ENCODE results near the gene CIAO1. TPM values are rescaled to one million over a fixed set of nuclear protein-coding genes. Genes with fewer than 3 reads are reported as not detected.

Gene CIAO1
- total and polyA plus RNA-seq, 2 of the 13 experiments (the other 11 are each of a cell fraction or from before 2014, with no cell fraction given): 99.3 to 120 TPM

DNA sequence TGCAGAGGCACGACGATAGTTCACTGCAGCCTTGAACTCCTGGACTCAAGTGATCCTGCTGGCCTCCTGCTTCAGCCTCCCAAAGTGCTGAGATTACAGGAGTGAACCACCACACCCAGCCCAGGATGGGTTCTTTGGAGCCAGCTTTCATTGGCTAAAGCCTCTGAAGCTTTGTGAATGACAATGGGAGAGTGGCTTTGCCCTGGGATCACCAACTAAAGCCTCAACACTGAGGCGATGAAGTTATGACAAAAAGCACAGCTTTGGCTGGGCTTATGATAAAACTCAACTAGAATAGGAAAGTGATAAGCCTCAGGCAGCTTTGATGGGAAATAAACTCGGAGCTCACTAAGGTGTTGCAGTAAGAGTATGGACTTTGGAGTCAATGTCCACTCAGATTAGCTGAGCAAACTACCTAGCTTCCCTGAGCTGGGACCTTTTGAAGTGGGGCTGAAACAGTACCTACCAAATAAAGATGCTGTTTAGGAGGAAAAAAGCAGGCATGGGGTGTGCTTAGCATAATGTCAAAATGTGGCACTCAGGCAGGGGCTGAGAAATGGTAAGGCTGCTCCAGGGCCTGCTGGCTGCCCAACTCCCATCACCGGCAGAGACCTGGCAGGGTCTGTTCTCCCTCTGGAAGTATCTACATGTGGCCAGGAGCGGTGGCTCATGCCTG, 4.6 kb upstream of the CIAO1 start (continued):
- TF ChIP-seq, protein P1, sequence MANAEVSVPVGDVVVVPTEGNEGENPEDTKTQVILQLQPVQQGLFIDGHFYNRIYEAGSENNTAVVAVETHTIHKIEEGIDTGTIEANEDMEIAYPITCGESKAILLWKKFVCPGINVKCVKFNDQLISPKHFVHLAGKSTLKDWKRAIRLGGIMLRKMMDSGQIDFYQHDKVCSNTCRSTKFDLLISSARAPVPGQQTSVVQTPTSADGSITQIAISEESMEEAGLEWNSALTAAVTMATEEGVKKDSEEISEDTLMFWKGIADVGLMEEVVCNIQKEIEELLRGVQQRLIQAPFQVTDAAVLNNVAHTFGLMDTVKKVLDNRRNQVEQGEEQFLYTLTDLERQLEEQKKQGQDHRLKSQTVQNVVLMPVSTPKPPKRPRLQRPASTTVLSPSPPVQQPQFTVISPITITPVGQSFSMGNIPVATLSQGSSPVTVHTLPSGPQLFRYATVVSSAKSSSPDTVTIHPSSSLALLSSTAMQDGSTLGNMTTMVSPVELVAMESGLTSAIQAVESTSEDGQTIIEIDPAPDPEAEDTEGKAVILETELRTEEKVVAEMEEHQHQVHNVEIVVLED (CRISPR knock-in tag; IDR thresholded peaks at IDR 0.05; ENCODE audit: borderline replicate concordance): peak; percentile 9; the same call in 1 of the 2 replicates
- TF ChIP-seq MIER2 (CRISPR knock-in tag; IDR thresholded peaks at IDR 0.05) (no peak; the same call in 1 of the 2 replicates), PHB2 (IDR thresholded peaks at IDR 0.05; ENCODE audit: partially characterized antibody) (no peak), SMC3 (IDR thresholded peaks at IDR 0.05; ENCODE audit: low read length) (no peak; the same call in 1 of the 2 replicates), YY1 (IDR thresholded peaks at IDR 0.05; ENCODE audit: insufficient read depth, insufficient replicate concordance, low read depth, low read length) (no peak), ZNF234 (CRISPR knock-in tag; conservative IDR thresholded peaks at IDR 0.05) (no peak), ZNF746 (CRISPR knock-in tag; IDR thresholded peaks at IDR 0.05) (no peak), ZNF644 (CRISPR knock-in tag; IDR thresholded peaks at IDR 0.05; ENCODE audit: low read depth) (no peak), JUND (CRISPR knock-in tag; IDR thresholded peaks at IDR 0.05) (no peak; the same call in 1 of the 2 replicates), HES4 (CRISPR knock-in tag; IDR thresholded peaks at IDR 0.05; ENCODE audit: borderline replicate concordance) (no peak), ARNTL (CRISPR knock-in tag; IDR thresholded peaks at IDR 0.05) (no peak), ATRX (CRISPR knock-in tag; IDR thresholded peaks at IDR 0.05; ENCODE audit: borderline replicate concordance) (no peak), GATAD1 (CRISPR knock-in tag; IDR thresholded peaks at IDR 0.05) (no peak), ZNF7 (CRISPR knock-in tag; IDR thresholded peaks at IDR 0.05) (no peak), KLF15 (CRISPR knock-in tag; IDR thresholded peaks at IDR 0.05; ENCODE audit: borderline replicate concordance) (no peak), IKZF4 (CRISPR knock-in tag; IDR thresholded peaks at IDR 0.05; ENCODE audit: borderline replicate concordance, low read depth, not compliant biosample characterization) (no peak)
- TF ChIP-seq, protein P2, sequence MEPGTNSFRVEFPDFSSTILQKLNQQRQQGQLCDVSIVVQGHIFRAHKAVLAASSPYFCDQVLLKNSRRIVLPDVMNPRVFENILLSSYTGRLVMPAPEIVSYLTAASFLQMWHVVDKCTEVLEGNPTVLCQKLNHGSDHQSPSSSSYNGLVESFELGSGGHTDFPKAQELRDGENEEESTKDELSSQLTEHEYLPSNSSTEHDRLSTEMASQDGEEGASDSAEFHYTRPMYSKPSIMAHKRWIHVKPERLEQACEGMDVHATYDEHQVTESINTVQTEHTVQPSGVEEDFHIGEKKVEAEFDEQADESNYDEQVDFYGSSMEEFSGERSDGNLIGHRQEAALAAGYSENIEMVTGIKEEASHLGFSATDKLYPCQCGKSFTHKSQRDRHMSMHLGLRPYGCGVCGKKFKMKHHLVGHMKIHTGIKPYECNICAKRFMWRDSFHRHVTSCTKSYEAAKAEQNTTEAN (CRISPR knock-in tag; conservative IDR thresholded peaks at IDR 0.05): no peak
- TF ChIP-seq, protein P3, sequence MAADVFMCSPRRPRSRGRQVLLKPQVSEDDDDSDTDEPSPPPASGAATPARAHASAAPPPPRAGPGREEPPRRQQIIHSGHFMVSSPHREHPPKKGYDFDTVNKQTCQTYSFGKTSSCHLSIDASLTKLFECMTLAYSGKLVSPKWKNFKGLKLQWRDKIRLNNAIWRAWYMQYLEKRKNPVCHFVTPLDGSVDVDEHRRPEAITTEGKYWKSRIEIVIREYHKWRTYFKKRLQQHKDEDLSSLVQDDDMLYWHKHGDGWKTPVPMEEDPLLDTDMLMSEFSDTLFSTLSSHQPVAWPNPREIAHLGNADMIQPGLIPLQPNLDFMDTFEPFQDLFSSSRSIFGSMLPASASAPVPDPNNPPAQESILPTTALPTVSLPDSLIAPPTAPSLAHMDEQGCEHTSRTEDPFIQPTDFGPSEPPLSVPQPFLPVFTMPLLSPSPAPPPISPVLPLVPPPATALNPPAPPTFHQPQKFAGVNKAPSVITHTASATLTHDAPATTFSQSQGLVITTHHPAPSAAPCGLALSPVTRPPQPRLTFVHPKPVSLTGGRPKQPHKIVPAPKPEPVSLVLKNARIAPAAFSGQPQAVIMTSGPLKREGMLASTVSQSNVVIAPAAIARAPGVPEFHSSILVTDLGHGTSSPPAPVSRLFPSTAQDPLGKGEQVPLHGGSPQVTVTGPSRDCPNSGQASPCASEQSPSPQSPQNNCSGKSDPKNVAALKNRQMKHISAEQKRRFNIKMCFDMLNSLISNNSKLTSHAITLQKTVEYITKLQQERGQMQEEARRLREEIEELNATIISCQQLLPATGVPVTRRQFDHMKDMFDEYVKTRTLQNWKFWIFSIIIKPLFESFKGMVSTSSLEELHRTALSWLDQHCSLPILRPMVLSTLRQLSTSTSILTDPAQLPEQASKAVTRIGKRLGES (CRISPR knock-in tag; IDR thresholded peaks at IDR 0.05; ENCODE audit: borderline replicate concordance): no peak
- TF ChIP-seq, protein P4, sequence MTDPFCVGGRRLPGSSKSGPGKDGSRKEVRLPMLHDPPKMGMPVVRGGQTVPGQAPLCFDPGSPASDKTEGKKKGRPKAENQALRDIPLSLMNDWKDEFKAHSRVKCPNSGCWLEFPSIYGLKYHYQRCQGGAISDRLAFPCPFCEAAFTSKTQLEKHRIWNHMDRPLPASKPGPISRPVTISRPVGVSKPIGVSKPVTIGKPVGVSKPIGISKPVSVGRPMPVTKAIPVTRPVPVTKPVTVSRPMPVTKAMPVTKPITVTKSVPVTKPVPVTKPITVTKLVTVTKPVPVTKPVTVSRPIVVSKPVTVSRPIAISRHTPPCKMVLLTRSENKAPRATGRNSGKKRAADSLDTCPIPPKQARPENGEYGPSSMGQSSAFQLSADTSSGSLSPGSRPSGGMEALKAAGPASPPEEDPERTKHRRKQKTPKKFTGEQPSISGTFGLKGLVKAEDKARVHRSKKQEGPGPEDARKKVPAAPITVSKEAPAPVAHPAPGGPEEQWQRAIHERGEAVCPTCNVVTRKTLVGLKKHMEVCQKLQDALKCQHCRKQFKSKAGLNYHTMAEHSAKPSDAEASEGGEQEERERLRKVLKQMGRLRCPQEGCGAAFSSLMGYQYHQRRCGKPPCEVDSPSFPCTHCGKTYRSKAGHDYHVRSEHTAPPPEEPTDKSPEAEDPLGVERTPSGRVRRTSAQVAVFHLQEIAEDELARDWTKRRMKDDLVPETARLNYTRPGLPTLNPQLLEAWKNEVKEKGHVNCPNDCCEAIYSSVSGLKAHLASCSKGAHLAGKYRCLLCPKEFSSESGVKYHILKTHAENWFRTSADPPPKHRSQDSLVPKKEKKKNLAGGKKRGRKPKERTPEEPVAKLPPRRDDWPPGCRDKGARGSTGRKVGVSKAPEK (CRISPR knock-in tag; IDR thresholded peaks at IDR 0.05; ENCODE audit: borderline replicate concordance): no peak

Data from HepG2 (cell line).